Common myeloid progenitor, CD34-positive (primary cell): ENCODE results near the gene SLC36A1.

Experiments
- CTCF ChIA-PET: fragments of 350-600 bp; sonication (Branson Sonifier 250); formaldehyde crosslinking; loops from one replicate; lab custom pipeline; 2021; ENCODE audit warnings: antibody characterized with exemption; lab: Charles Lee
- POLR2A ChIA-PET: fragments of 350-600 bp; sonication (Branson Sonifier 250); formaldehyde crosslinking; loops from one replicate; lab custom pipeline; 2021; ENCODE audit warnings: antibody characterized with exemption; lab: Charles Lee
- DNase-seq, 3 donors: peaks; one replicate each; pipeline versions ENCODE4 v3.0.0 to v3.0.0-alpha.2; 2013
- H3K27ac ChIP-seq, 2 experiments: 1 replicate in 1 of 2; 2 replicates in 1 of 2; pipeline ENCODE4 v1.7.0; 2013; ENCODE audit warnings: inconsistent platforms in 2 of 2, low read length in 2 of 2, mild to moderate bottlenecking in 2 of 2, low read depth in 1 of 2, moderate library complexity in 1 of 2; ENCODE audit not compliant: severe bottlenecking in 2 of 2, insufficient read depth in 1 of 2, poor library complexity in 1 of 2
- H3K27me3 ChIP-seq, 5 experiments: replicated peaks in 2 of 5; 1 replicate in 3 of 5; 2 replicates in 2 of 5; pipeline versions ENCODE4 v1.6.1 to v1.7.0; 2013; ENCODE audit warnings: low read length in 4 of 5, mild to moderate bottlenecking in 2 of 5, moderate library complexity in 2 of 5, inconsistent platforms in 1 of 5; ENCODE audit not compliant: insufficient read depth in 5 of 5, control insufficient read depth in 4 of 5
- H3K36me3 ChIP-seq, 4 experiments: 1 replicate in 2 of 4; 2 replicates in 2 of 4; pipeline versions ENCODE4 v1.6.1 to v1.7.0; 2013; ENCODE audit warnings: low read length in 3 of 4, control low read depth in 1 of 4, mild to moderate bottlenecking in 1 of 4; ENCODE audit not compliant: control insufficient read depth in 4 of 4, insufficient read depth in 4 of 4
- H3K4me1 ChIP-seq, 4 experiments: 1 replicate in 3 of 4; 2 replicates in 1 of 4; pipeline versions ENCODE4 v1.6.1 to v1.7.1; 2013; ENCODE audit warnings: low read length in 3 of 4, mild to moderate bottlenecking in 3 of 4, control low read depth in 1 of 4, inconsistent platforms in 1 of 4, moderate library complexity in 1 of 4; ENCODE audit not compliant: control insufficient read depth in 4 of 4, insufficient read depth in 4 of 4; ENCODE audit errors: control extremely low read depth in 1 of 4
- H3K4me3 ChIP-seq, 7 experiments: 1 replicate in 4 of 7; 2 replicates in 3 of 7; pipeline versions ENCODE4 v1.5.1 to v1.7.0; 2013; ENCODE audit warnings: mild to moderate bottlenecking in 7 of 7, low read length in 6 of 7, moderate library complexity in 6 of 7, inconsistent platforms in 2 of 7, low read depth in 2 of 7, control low read depth in 1 of 7; ENCODE audit not compliant: insufficient read depth in 4 of 7, control insufficient read depth in 1 of 7; ENCODE audit errors: extremely low read depth in 1 of 7
- H3K9me3 ChIP-seq, 5 experiments: 1 replicate in 4 of 5; 2 replicates in 1 of 5; pipeline versions ENCODE4 v1.6.1 to v1.7.1; 2013; ENCODE audit warnings: low read length in 4 of 5, mild to moderate bottlenecking in 2 of 5, inconsistent platforms in 1 of 5, low read depth in 1 of 5, moderate library complexity in 1 of 5; ENCODE audit not compliant: control insufficient read depth in 4 of 5, insufficient read depth in 2 of 5; ENCODE audit errors: control extremely low read depth in 1 of 5
- WGBS: methylation state at CpG from one replicate; pipeline ENCODE4 v1.1.5; 2013; ENCODE audit not compliant: insufficient coverage; 5-methylcytosine and 5-hydroxymethylcytosine counted together

Gene SLC36A1

GRCh38 chr5:151470439-151470838 is 23.0 kb downstream of the SLC36A1 start:
- Histone ChIP-seq H3K4me3 (no peak overlapping the region), H3K27me3 (no peaks in the 10 kb centered on the region), H3K27ac (no peak overlapping the region), H3K36me3 (peaks cover 0 to 13% (median 7%) of the 10 kb centered on the region in 4 experiments), H3K9me3 (no peaks in the 10 kb centered on the region), H3K4me1 (no peaks in the 10 kb centered on the region)
- CTCF ChIA-PET, result no interaction called here
- 90% methylated on average over 3 of the region's 4 CpGs for WGBS
- POLR2A ChIA-PET, result no interaction called here
- DNase-seq, result no peak

- no CpG with 5 or more reads among the region's 1 CpG for WGBS
- no peak overlapping the region for H3K27ac ChIP-seq
- ChIA-PET CTCF (interaction anchor here (1.2 kb wide), 1 partner anchor 28 kb away, joined by 3 read pairs; no protein-coding TSS in a partner anchor), POLR2A (no interaction called here)
- H3K4me3 ChIP-seq, result no peak overlapping the region
- H3K27me3 ChIP-seq, result no peaks in the 10 kb centered on the region
- no peak for DNase-seq
- H3K9me3 ChIP-seq, result no peaks in the 10 kb centered on the region
- no peaks in the 10 kb centered on the region for H3K4me1 ChIP-seq
- peaks cover 0 to 13% (median 6%) of the 10 kb centered on the region in 4 experiments for H3K36me3 ChIP-seq
Measured at GRCh38 chr5:151471276-151471675, 23.9 kb downstream of the SLC36A1 start.

GRCh38 chr5:151474799-151475198 is 27.4 kb downstream of the SLC36A1 start:
- Histone ChIP-seq H3K4me3 (no peak overlapping the region), H3K4me1 (no peaks in the 10 kb centered on the region), H3K9me3 (no peaks in the 10 kb centered on the region), H3K27ac (no peak overlapping the region), H3K36me3 (peaks cover 0 to 8% (median 4%) of the 10 kb centered on the region in 4 experiments), H3K27me3 (no peaks in the 10 kb centered on the region)
- ChIA-PET CTCF (interaction anchor here (0.7 kb wide), 1 partner anchor 10 kb away, joined by 3 read pairs; no protein-coding TSS in a partner anchor), POLR2A (no interaction called here)
- DNase-seq, result no peak
- 86% methylated on average over 6 of the region's 6 CpGs for WGBS

- H3K27me3 ChIP-seq, result no peaks in the 10 kb centered on the region
- peaks cover 0 to 8% (median 4%) of the 10 kb centered on the region in 4 experiments for H3K36me3 ChIP-seq
- H3K27ac ChIP-seq, result no peak overlapping the region
- ChIA-PET CTCF (interaction anchor here (1.0 kb wide), 1 partner anchor 27 kb away, joined by 3 read pairs; the partner anchor contains the start of gene SLC36A1), POLR2A (no interaction called here)
- WGBS, result 100% methylated on average over 2 of the region's 2 CpGs
- H3K9me3 ChIP-seq, result no peaks in the 10 kb centered on the region
- peaks cover 0 to under 1% (median 0%) of the 10 kb centered on the region in 4 experiments for H3K4me1 ChIP-seq
- H3K4me3 ChIP-seq, result no peak overlapping the region
- DNase-seq, result no peak
Measured at GRCh38 chr5:151475388-151475787, 28.0 kb downstream of the SLC36A1 start.

- Histone ChIP-seq H3K9me3 (no peaks in the 10 kb centered on the region), H3K4me1 (peaks cover 0 to 6% (median 0%) of the 10 kb centered on the region in 4 experiments), H3K27ac (no peak overlapping the region), H3K4me3 (no peak overlapping the region), H3K36me3 (peaks cover 0 to 9% (median 3%) of the 10 kb centered on the region in 4 experiments), H3K27me3 (no peaks in the 10 kb centered on the region)
- WGBS, result 92% methylated on average over 3 of the region's 3 CpGs
- ChIA-PET CTCF (interaction anchor here (1.0 kb wide), 1 partner anchor 28 kb away, joined by 3 read pairs; the partner anchor contains the start of gene SLC36A1), POLR2A (no interaction called here)
- DNase-seq, result no peak
Measured at GRCh38 chr5:151476016-151476415, 28.6 kb downstream of the SLC36A1 start.

GRCh38 chr5:151477101-151477500 is 29.7 kb downstream of the SLC36A1 start:
- Histone ChIP-seq H3K4me1 (peaks cover 0 to 9% (median 0%) of the 10 kb centered on the region in 4 experiments), H3K4me3 (no peak overlapping the region), H3K36me3 (peaks cover 0 to 12% (median 3%) of the 10 kb centered on the region in 4 experiments), H3K27me3 (no peaks in the 10 kb centered on the region), H3K9me3 (no peaks in the 10 kb centered on the region), H3K27ac (no peak overlapping the region)
- no peak for DNase-seq
- 100% methylated on average over 3 of the region's 4 CpGs for WGBS
- ChIA-PET CTCF (interaction anchor here (0.6 to 2.6 kb wide), 5 partner anchors 9 to 193 kb away, joined by 3 to 6 read pairs (median 3); no protein-coding TSS in a partner anchor), POLR2A (no interaction called here)

- no peaks in the 10 kb centered on the region for H3K9me3 ChIP-seq
- POLR2A ChIA-PET, result no interaction called here
- H3K27me3 ChIP-seq, result no peaks in the 10 kb centered on the region
- no peak overlapping the region for H3K4me3 ChIP-seq
- CTCF ChIA-PET, result no interaction called here
- peaks cover 2 to 31% (median 6%) of the 10 kb centered on the region in 4 experiments for H3K4me1 ChIP-seq
- 97% methylated on average over 5 of the region's 7 CpGs for WGBS
- H3K27ac ChIP-seq, result no peak overlapping the region
- no peak for DNase-seq
- peaks cover 2 to 12% (median 4%) of the 10 kb centered on the region in 4 experiments for H3K36me3 ChIP-seq
Measured at GRCh38 chr5:151480384-151481293, 33.2 kb downstream of the SLC36A1 start.
